Stimulated activated CD4-positive, alpha-beta T cell treated with anti-CD3 and anti-CD28 coated beads, TNF-alpha, amount 100 ng/mL, for 48 hours (primary cell): ENCODE measurements around the gene PASK.

ENCODE experiments used
- DNase-seq, 3 donors: peaks; one replicate each; pipeline ENCODE4 v3.0.0-alpha.2; 2020; ENCODE audit warnings: low read depth in 3 of 3

The PASK gene

GRCh38 chr2:241148239-241148638, 1.0 kb downstream of the PASK start:
- no peak for DNase-seq

GRCh38 chr2:241147336-241147735, 1.9 kb downstream of the PASK start:
- no peak for DNase-seq

GRCh38 chr2:241146286-241146685, 3.0 kb downstream of the PASK start:
- DNase-seq, result no peak

- no peak for DNase-seq
These were observed 6.7 kb downstream of the PASK start for GRCh38 chr2:241142593-241142992.

- no peak for DNase-seq
These were observed 7.2 kb downstream of the PASK start for GRCh38 chr2:241142063-241142462.

GRCh38 chr2:241141214-241141770, 8.0 kb downstream of the PASK start:
- DNase-seq, result no peak

- no peak for DNase-seq
These were observed 8.8 kb downstream of the PASK start for GRCh38 chr2:241140445-241140840.

GRCh38 chr2:241139531-241140444, 9.5 kb downstream of the PASK start:
- no peak for DNase-seq

GRCh38 chr2:241138471-241138870, 10.8 kb downstream of the PASK start:
- DNase-seq, result no peak

GRCh38 chr2:241137276-241138190, 11.7 kb downstream of the PASK start:
- no peak for DNase-seq

- no peak for DNase-seq
These were observed 12.5 kb downstream of the PASK start for GRCh38 chr2:241136661-241137260.

GRCh38 chr2:241136191-241136590, 13.1 kb downstream of the PASK start:
- no peak for DNase-seq

GRCh38 chr2:241135737-241136136, 13.5 kb downstream of the PASK start:
- DNase-seq, result no peak

- DNase-seq, result no peak
These were observed 14.6 kb downstream of the PASK start for GRCh38 chr2:241134711-241135110.

GRCh38 chr2:241133436-241133820, 15.8 kb downstream of the PASK start:
- DNase-seq, result no peak

GRCh38 chr2:241132538-241133435, 16.5 kb downstream of the PASK start:
- DNase-seq, result no peak

GRCh38 chr2:241131531-241131930, 17.7 kb downstream of the PASK start:
- DNase-seq, result no peak

- DNase-seq, result no peak
These were observed 19.0 kb downstream of the PASK start for GRCh38 chr2:241130316-241130715.

- no peak for DNase-seq
These were observed 20.0 kb downstream of the PASK start for GRCh38 chr2:241129086-241129871.

- no peak for DNase-seq
These were observed 21.0 kb downstream of the PASK start for GRCh38 chr2:241128266-241128665.
